CD8-positive, alpha-beta memory T cell (primary cell): ENCODE results near the gene SUFU. TPM values are rescaled to one million over a fixed set of nuclear protein-coding genes. Genes with fewer than 3 reads are reported as not detected.

Experiments used
- CTCF ChIA-PET: fragments of 350-600 bp; sonication (Branson Sonifier 250); formaldehyde crosslinking; loops from one replicate; lab custom pipeline; 2021; ENCODE audit warnings: antibody characterized with exemption; lab: Charles Lee
- POLR2A ChIA-PET: fragments of 350-600 bp; sonication (Branson Sonifier 250); formaldehyde crosslinking; loops from one replicate; lab custom pipeline; 2021; ENCODE audit warnings: antibody characterized with exemption; lab: Charles Lee
- DNase-seq, 5 donors: peaks; one replicate each; pipeline versions ENCODE4 v3.0.0 to v3.0.0-alpha.2; 2020 to 2022; ENCODE audit warnings: mixed read lengths in 1 of 5
- H3K27ac ChIP-seq: one replicate; pipeline ENCODE4 v1.7.0; 2013; ENCODE audit warnings: low read depth, mild to moderate bottlenecking, low read length, moderate library complexity
- H3K27me3 ChIP-seq: 2 replicates; pipeline ENCODE4 v1.7.0; 2013; ENCODE audit warnings: low read length, mild to moderate bottlenecking; ENCODE audit not compliant: insufficient read depth, poor library complexity, severe bottlenecking
- H3K36me3 ChIP-seq: 2 replicates; pipeline ENCODE4 v1.7.0; 2013; ENCODE audit warnings: mild to moderate bottlenecking, low read length, moderate library complexity; ENCODE audit not compliant: insufficient read depth
- H3K4me1 ChIP-seq: 2 replicates; pipeline ENCODE4 v1.7.0; 2013; ENCODE audit warnings: mild to moderate bottlenecking, low read length, moderate library complexity; ENCODE audit not compliant: insufficient read depth
- H3K4me3 ChIP-seq: 2 replicates; pipeline ENCODE4 v1.7.0; 2013; ENCODE audit warnings: mild to moderate bottlenecking, low read length
- H3K9me3 ChIP-seq: 2 replicates; pipeline ENCODE4 v1.7.0; 2013; ENCODE audit warnings: mild to moderate bottlenecking, low read length
- H3K27ac Mint-ChIP-seq, 8 donors: one replicate each; pipeline ENCODE4 v1.8.0; 2020 to 2021; ENCODE audit warnings: mixed read lengths in 8 of 8, mild to moderate bottlenecking in 6 of 8, inconsistent platforms in 3 of 8, moderate library complexity in 3 of 8
- H3K27me3 Mint-ChIP-seq, 2 donors: one replicate each; pipeline ENCODE4 v1.8.0; 2020 to 2021; ENCODE audit warnings: mixed read lengths in 2 of 2, mild to moderate bottlenecking in 1 of 2, moderate library complexity in 1 of 2
- H3K36me3 Mint-ChIP-seq, 3 donors: one replicate each; pipeline ENCODE4 v1.8.0; 2020 to 2021; ENCODE audit warnings: mixed read lengths in 3 of 3, inconsistent platforms in 1 of 3, mild to moderate bottlenecking in 1 of 3
- H3K4me1 Mint-ChIP-seq, 3 donors: one replicate each; pipeline ENCODE4 v1.8.0; 2020 to 2021; ENCODE audit warnings: mixed read lengths in 3 of 3, inconsistent platforms in 1 of 3, mild to moderate bottlenecking in 1 of 3
- H3K4me3 Mint-ChIP-seq, 7 donors: one replicate each; pipeline ENCODE4 v1.8.0; 2020 to 2021; ENCODE audit warnings: mixed read lengths in 7 of 7, mild to moderate bottlenecking in 6 of 7, moderate library complexity in 4 of 7, inconsistent platforms in 2 of 7
- H3K9me3 Mint-ChIP-seq, 5 donors: one replicate each; pipeline ENCODE4 v1.8.0; 2020 to 2022; ENCODE audit warnings: mixed read lengths in 5 of 5, mild to moderate bottlenecking in 3 of 5, moderate library complexity in 2 of 5, inconsistent platforms in 1 of 5
- polyA plus RNA-seq: library from polyadenylated mRNA; unstranded; fragments of 300-500 nt; fragmentation: Illumina TruSeq; gene quantifications from one replicate; pipeline ENCODE4 v1.2.3, GENCODE V29; 2021
- total RNA-seq, 2 experiments: library from RNA; stranded (reverse); gene quantifications; one replicate each; pipeline ENCODE4 v1.2.3, GENCODE V29; 2021

The SUFU gene
- total and polyA plus RNA-seq, 3 experiments from 2014 or later: 7.5 to 8.3 (median 8.3) TPM

DNA sequence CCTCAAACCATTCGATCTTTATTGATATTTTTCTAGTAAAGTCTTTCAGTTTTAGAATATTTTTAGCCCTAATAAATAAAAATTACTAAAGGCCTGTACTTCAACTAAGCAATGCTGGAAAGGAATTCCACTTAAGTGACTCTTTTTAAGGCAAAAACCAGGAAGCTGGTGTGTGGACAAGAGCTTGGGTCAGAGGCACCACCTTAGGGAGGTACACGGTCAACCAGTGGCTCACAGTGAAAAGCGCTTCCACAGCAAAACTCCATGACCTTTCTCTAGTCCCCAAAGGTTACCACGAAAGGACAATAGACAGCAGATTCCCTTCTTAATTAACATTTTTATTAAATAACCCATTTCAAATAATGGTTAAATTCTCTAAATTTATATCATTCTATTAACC lies 179.2 kb downstream of the SUFU start:
- ChIA-PET POLR2A (no interaction called here), CTCF (no interaction called here)
- Mint-ChIP-seq H3K27me3 (no peaks in the 10 kb centered on the region), H3K36me3 (peaks cover 0 to 25% (median 4%) of the 10 kb centered on the region in 3 donors), H3K4me3 (no peak overlapping the region), H3K4me1 (peaks cover 2 to 14% (median 11%) of the 10 kb centered on the region in 3 donors), H3K27ac (no peak overlapping the region), H3K9me3 (no peaks in the 10 kb centered on the region)
- Histone ChIP-seq H3K4me1 (peaks cover 11% of the 10 kb centered on the region), H3K9me3 (no peaks in the 10 kb centered on the region), H3K27me3 (no peaks in the 10 kb centered on the region), H3K4me3 (no peak overlapping the region), H3K36me3 (no peaks in the 10 kb centered on the region), H3K27ac (no peak overlapping the region)
- no peak for DNase-seq

Other genes starting within 250 kb of the SUFU start
- 100 to 1,000 TPM; 323 to 324 TPM for gene NFKB2, start 108.3 kb upstream of the SUFU start, total RNA-seq
- gene NFKB2, start 108.3 kb upstream of the SUFU start, polyA plus RNA-seq: 14.0 TPM
- gene PSD, start 85.2 kb upstream of the SUFU start, total RNA-seq: 1 to 10 TPM; 2.5 to 3.2 TPM
- gene PSD, start 85.2 kb upstream of the SUFU start, polyA plus RNA-seq: 1.9 TPM
- gene FBXL15, start 83.1 kb upstream of the SUFU start, total RNA-seq: 10 to 100 TPM; 13.5 to 16.3 TPM
- 33.4 TPM for gene FBXL15, start 83.1 kb upstream of the SUFU start, polyA plus RNA-seq
- 10 to 100 TPM; 62.4 to 64.8 TPM for gene CUEDC2, start 71.4 kb upstream of the SUFU start, total RNA-seq
- 61.7 TPM for gene CUEDC2, start 71.4 kb upstream of the SUFU start, polyA plus RNA-seq
- under 1 TPM; 0.57 to 0.62 TPM for gene C10orf95, start 52.4 kb upstream of the SUFU start, total RNA-seq
- gene C10orf95, start 52.4 kb upstream of the SUFU start, polyA plus RNA-seq: 0.70 TPM
- 10 to 100 TPM; 79.6 to 80.4 TPM for gene ACTR1A, start 1.3 kb upstream of the SUFU start, total RNA-seq
- gene ACTR1A, start 1.3 kb upstream of the SUFU start, polyA plus RNA-seq: 76.4 TPM
- gene TRIM8, start 140.5 kb downstream of the SUFU start, total RNA-seq: 10 to 100 TPM; 72.0 to 74.5 TPM
- gene TRIM8, start 140.5 kb downstream of the SUFU start, polyA plus RNA-seq: 63.9 TPM
- gene ARL3, start 210.4 kb downstream of the SUFU start, total RNA-seq: 1 to 10 TPM; 8.7 TPM
- 5.7 TPM for gene ARL3, start 210.4 kb downstream of the SUFU start, polyA plus RNA-seq
- 10 to 100 TPM; 27.6 to 30.6 TPM for gene SFXN2, start 210.7 kb downstream of the SUFU start, total RNA-seq
- gene SFXN2, start 210.7 kb downstream of the SUFU start, polyA plus RNA-seq: 10.1 TPM
- 10 to 100 TPM; 16.0 to 17.8 TPM for gene WBP1L, start 240.0 kb downstream of the SUFU start, total RNA-seq
- 28.5 TPM for gene WBP1L, start 240.0 kb downstream of the SUFU start, polyA plus RNA-seq